Ishikawa (cell line): Measurements from ENCODE around the gene ETV3.

Experiments
- CEBPB ChIP-seq: IDR thresholded peaks from 2 replicates; pipeline ENCODE4 v1.6.1; 2012
- CREB1 ChIP-seq: IDR thresholded peaks from 2 replicates; pipeline ENCODE4 v1.6.1; 2012; ENCODE audit warnings: low read depth
- EGR1 ChIP-seq: IDR thresholded peaks from 2 replicates; pipeline ENCODE4 v1.6.1; 2012
- EP300 ChIP-seq: IDR thresholded peaks from 2 replicates; pipeline ENCODE4 v1.6.1; 2012; ENCODE audit warnings: borderline replicate concordance
- NFIC ChIP-seq: IDR thresholded peaks from 2 replicates; pipeline ENCODE4 v1.6.1; 2012
- TCF12 ChIP-seq: IDR thresholded peaks from 2 replicates; pipeline ENCODE4 v1.6.1; 2012; ENCODE audit warnings: low read depth
- YY1 ChIP-seq: IDR thresholded peaks from 2 replicates; pipeline ENCODE4 v1.6.1; 2012; ENCODE audit warnings: low read depth
- TF ChIP-seq, protein P1 (sequence below): IDR thresholded peaks from 2 replicates; pipeline ENCODE4 v1.6.1; 2012
- TF ChIP-seq, protein P2 (sequence below): IDR thresholded peaks from 2 replicates; pipeline ENCODE4 v1.6.1; 2012; ENCODE audit warnings: low read depth, mild to moderate bottlenecking

- TF ChIP-seq TCF12 (no peak), NFIC (no peak), EGR1 (no peak), CREB1 (no peak), YY1 (no peak), EP300 (no peak), CEBPB (no peak)
- TF ChIP-seq, protein P1, sequence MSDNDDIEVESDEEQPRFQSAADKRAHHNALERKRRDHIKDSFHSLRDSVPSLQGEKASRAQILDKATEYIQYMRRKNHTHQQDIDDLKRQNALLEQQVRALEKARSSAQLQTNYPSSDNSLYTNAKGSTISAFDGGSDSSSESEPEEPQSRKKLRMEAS, result no peak
- TF ChIP-seq, protein P2, sequence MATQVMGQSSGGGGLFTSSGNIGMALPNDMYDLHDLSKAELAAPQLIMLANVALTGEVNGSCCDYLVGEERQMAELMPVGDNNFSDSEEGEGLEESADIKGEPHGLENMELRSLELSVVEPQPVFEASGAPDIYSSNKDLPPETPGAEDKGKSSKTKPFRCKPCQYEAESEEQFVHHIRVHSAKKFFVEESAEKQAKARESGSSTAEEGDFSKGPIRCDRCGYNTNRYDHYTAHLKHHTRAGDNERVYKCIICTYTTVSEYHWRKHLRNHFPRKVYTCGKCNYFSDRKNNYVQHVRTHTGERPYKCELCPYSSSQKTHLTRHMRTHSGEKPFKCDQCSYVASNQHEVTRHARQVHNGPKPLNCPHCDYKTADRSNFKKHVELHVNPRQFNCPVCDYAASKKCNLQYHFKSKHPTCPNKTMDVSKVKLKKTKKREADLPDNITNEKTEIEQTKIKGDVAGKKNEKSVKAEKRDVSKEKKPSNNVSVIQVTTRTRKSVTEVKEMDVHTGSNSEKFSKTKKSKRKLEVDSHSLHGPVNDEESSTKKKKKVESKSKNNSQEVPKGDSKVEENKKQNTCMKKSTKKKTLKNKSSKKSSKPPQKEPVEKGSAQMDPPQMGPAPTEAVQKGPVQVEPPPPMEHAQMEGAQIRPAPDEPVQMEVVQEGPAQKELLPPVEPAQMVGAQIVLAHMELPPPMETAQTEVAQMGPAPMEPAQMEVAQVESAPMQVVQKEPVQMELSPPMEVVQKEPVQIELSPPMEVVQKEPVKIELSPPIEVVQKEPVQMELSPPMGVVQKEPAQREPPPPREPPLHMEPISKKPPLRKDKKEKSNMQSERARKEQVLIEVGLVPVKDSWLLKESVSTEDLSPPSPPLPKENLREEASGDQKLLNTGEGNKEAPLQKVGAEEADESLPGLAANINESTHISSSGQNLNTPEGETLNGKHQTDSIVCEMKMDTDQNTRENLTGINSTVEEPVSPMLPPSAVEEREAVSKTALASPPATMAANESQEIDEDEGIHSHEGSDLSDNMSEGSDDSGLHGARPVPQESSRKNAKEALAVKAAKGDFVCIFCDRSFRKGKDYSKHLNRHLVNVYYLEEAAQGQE, result no peak
These were observed 4.0 kb upstream of the ETV3 start for GRCh38 chr1:157142201-157142600.
